GM12872 (cell line): ENCODE results near the gene DENND1A.

Source experiments
- TF ChIP-seq, protein P1 (sequence below): IDR thresholded peaks from 3 replicates; pipeline ENCODE4 v1.5.1; 2011; ENCODE audit warnings: low read depth, mild to moderate bottlenecking, low read length, moderate library complexity; ENCODE audit not compliant: insufficient read depth

Gene DENND1A

GRCh38 chr9:123645762-123646161 lies 284.2 kb downstream of the DENND1A start:
- TF ChIP-seq, protein P1, sequence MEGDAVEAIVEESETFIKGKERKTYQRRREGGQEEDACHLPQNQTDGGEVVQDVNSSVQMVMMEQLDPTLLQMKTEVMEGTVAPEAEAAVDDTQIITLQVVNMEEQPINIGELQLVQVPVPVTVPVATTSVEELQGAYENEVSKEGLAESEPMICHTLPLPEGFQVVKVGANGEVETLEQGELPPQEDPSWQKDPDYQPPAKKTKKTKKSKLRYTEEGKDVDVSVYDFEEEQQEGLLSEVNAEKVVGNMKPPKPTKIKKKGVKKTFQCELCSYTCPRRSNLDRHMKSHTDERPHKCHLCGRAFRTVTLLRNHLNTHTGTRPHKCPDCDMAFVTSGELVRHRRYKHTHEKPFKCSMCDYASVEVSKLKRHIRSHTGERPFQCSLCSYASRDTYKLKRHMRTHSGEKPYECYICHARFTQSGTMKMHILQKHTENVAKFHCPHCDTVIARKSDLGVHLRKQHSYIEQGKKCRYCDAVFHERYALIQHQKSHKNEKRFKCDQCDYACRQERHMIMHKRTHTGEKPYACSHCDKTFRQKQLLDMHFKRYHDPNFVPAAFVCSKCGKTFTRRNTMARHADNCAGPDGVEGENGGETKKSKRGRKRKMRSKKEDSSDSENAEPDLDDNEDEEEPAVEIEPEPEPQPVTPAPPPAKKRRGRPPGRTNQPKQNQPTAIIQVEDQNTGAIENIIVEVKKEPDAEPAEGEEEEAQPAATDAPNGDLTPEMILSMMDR, result no peak

GRCh38 chr9:123645126-123645525 lies 284.8 kb downstream of the DENND1A start:
- TF ChIP-seq, protein P1, result no peak

DNA sequence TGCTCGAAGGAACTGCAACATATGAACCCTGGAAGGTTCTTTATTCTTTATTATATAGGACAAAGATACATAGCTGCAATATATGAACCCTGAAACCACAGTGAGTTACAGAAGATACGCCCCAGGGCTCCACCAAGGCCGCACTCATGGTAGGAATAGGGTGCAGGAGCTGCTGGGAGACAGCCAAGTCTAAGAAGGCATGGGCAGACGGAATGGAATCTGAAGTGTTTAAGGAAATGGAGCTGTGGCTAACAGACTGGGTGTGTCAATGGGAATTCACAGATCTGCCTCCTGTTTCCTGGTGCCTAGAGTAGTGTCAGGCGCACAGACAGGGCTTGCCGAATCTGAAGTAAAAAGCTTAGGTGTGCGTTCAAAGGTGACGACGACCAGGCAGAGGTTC lies 286.4 kb downstream of the DENND1A start:
- TF ChIP-seq, protein P1, result no peak

DNA sequence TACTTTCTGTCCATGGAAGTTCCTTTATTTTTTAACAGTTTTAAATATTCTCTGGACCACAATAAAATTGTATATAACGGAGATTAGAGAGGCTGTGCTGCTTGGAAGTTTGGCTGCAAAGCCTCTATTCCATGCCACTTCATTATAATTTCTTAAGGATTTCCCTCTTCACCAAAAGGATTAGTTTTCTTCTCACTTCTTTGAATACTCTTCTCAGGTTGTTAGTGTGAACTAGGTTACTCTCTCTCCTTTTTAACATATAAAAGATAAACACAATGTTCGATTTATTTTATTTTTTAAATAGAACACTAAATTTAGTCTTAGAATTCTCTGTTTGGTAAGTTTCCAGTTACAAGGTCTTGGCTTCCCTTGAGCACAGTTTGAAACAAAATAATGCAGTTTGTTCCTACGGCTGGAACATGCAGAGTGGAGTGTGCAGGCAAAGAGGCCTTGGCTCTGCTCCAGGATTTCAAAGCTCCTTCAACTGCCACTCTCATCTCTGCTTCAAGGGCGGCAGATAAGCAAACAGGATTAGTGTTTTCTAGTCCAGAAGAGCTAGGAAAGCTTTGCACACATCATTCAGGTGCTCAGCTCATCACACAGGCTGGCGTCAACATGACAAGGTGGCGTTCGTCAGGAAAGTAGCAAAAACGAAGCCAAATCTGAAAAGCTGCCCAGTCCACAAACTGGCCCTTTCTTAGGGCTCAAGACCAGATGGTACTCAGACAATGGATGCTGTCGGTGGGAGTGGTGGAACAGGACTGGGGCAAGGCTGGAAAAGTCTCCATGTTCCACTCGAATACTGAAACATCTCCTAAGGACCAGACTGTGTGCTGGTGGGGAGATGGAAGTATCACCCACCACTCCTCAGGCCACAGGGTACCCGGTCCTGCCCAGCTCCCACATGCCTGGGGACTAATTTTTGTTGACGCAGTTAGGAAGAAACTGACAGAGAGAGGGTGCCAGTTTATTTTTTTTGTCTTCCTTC lies 287.3 kb downstream of the DENND1A start:
- TF ChIP-seq, protein P1, result no peak

- TF ChIP-seq, protein P1, result no peak
These were observed 289.1 kb downstream of the DENND1A start for GRCh38 chr9:123640792-123641222.

GRCh38 chr9:123639743-123640142 lies 290.2 kb downstream of the DENND1A start:
- TF ChIP-seq, protein P1, result no peak

- TF ChIP-seq, protein P1, result no peak
These were observed 291.8 kb downstream of the DENND1A start for GRCh38 chr9:123637945-123638634.
